Adrenal gland (tissue), 5 donors: ENCODE data around the gene PLAAT4.

Source experiments
- CTCF ChIP-seq, 6 experiments: fragments of 450-650 bp in 4 of 6; fragments of 200-600 bp in 2 of 6; sonication (generic) in 1 of 6; IDR thresholded peaks; 1 replicate in 5 of 6; 2 replicates in 1 of 6; pipeline versions ENCODE4 v1.5.1 to v1.8.0; 2016 to 2021; ENCODE audit warnings: antibody characterized with exemption in 6 of 6, mild to moderate bottlenecking in 2 of 6, moderate library complexity in 1 of 6
- POLR2A ChIP-seq, 2 donors: fragments of 450-650 bp; IDR thresholded peaks; one replicate each; pipeline ENCODE4 v1.6.1; 2017; ENCODE audit warnings: antibody characterized with exemption in 2 of 2, mild to moderate bottlenecking in 2 of 2, moderate library complexity in 1 of 2
- donor health status: DM: no; HTN: no; CAD: no.

- TF ChIP-seq CTCF (IDR thresholded peaks at IDR 0.05) (no peak), POLR2A (IDR thresholded peaks at IDR 0.05) (no peak)
These were observed 26.1 kb upstream of the PLAAT4 start for GRCh38 chr11:63510360-63511047.
